ENCODE results near the gene MYH7B. TPM values are rescaled to one million over a fixed set of nuclear protein-coding genes. Genes with fewer than 3 reads are reported as not detected.
A peak's percentile ranks its signal among the peaks of the same experiment; 100 is the strongest.

MYH7B gene
- total RNA-seq, 3 donors from 2014 or later, result 0.76 to 1.9 (median 0.99) TPM

- no peak for TF ChIP-seq CTCF (IDR thresholded peaks at IDR 0.05)
- intact Hi-C loops (cut with DNase I, micrococcal nuclease), result no loop called here
- Histone ChIP-seq H3K36me3 (ENCODE audit: low read depth) (no peaks in the 10 kb centered on the region), H3K4me1 (ENCODE audit: low read depth) (peaks cover 18% of the 10 kb centered on the region), H3K9me3 (no peaks in the 10 kb centered on the region), H3K4me3 (no peak overlapping the region)
- ATAC-seq (no peak), DNase-seq (peak in 2 of 3 donors; percentile 25 to 44)
Observed at GRCh38 chr20:34982270-34983088, 26.8 kb downstream of the MYH7B start.

- intact Hi-C loops (cut with DNase I, micrococcal nuclease), result no loop called here
- H3K4me1 ChIP-seq (ENCODE audit: low read depth), result peaks cover 18% of the 10 kb centered on the region
- no peak overlapping the region for H3K4me3 ChIP-seq
- DNase-seq (peak in 2 of 3 donors; percentile 31 to 40), ATAC-seq (no peak)
- H3K36me3 ChIP-seq (ENCODE audit: low read depth), result no peaks in the 10 kb centered on the region
- no peaks in the 10 kb centered on the region for H3K9me3 ChIP-seq
- no peak for TF ChIP-seq CTCF (IDR thresholded peaks at IDR 0.05)
Observed at GRCh38 chr20:34983089-34983820, 27.6 kb downstream of the MYH7B start.

- Histone ChIP-seq H3K4me3 (no peak overlapping the region), H3K9me3 (no peaks in the 10 kb centered on the region), H3K4me1 (ENCODE audit: low read depth) (peaks cover 18% of the 10 kb centered on the region), H3K36me3 (ENCODE audit: low read depth) (no peaks in the 10 kb centered on the region)
- intact Hi-C loops (cut with DNase I, micrococcal nuclease), result no loop called here
- peak; percentile 37 to 60 (median 50) for DNase-seq
- ATAC-seq, result peak; percentile 83
- TF ChIP-seq CTCF (IDR thresholded peaks at IDR 0.05), result no peak
Observed at GRCh38 chr20:34983995-34984735, 28.5 kb downstream of the MYH7B start.

- Histone ChIP-seq H3K4me1 (ENCODE audit: low read depth) (peaks cover 18% of the 10 kb centered on the region), H3K4me3 (no peak overlapping the region), H3K36me3 (ENCODE audit: low read depth) (no peaks in the 10 kb centered on the region), H3K9me3 (no peaks in the 10 kb centered on the region)
- no peak for TF ChIP-seq CTCF (IDR thresholded peaks at IDR 0.05)
- no peak for ATAC-seq
- intact Hi-C loops (cut with DNase I, micrococcal nuclease), result no loop called here
- peak in 2 of 3 donors; percentile 40 to 50 for DNase-seq
Observed at GRCh38 chr20:34984756-34985261, 29.1 kb downstream of the MYH7B start.

All from mucosa of descending colon (tissue), 3 donors.